HG03097 (cell line): ENCODE results near the gene CTSC.

Experiments used
- ATAC-seq: cut with Tn5 transposase; IDR thresholded peaks from one replicate; pipeline ENCODE4 v1.9.1; 2021; ENCODE audit not compliant: unreplicated experiment, low FRiP score

Gene CTSC

GRCh38 chr11:88353835-88354496 is 16.4 kb upstream of the CTSC start:
- no peak for ATAC-seq

GRCh38 chr11:88353386-88353785 is 15.8 kb upstream of the CTSC start:
- no peak for ATAC-seq

- no peak for ATAC-seq
Measured at GRCh38 chr11:88352139-88352538, 14.6 kb upstream of the CTSC start.

DNA sequence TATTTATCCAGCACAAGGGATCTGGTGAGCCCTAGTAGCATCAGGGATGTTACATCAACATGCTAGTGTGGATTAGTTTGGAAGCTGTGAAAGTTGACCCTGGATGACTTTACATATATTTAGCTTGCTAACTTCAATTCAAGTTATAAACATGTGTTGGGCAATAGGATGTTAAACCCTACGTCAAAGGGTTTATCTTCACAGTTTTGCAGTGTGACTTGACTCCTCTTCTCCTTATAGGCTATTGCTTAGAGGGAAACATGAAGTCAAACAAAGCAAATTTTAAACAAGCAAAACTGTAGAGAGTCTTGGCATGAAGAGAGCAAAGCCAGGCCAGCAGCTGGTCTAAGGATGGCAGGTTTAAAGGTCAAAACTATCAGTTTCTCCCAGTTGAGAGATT is 11.3 kb upstream of the CTSC start:
- ATAC-seq = no peak

DNA sequence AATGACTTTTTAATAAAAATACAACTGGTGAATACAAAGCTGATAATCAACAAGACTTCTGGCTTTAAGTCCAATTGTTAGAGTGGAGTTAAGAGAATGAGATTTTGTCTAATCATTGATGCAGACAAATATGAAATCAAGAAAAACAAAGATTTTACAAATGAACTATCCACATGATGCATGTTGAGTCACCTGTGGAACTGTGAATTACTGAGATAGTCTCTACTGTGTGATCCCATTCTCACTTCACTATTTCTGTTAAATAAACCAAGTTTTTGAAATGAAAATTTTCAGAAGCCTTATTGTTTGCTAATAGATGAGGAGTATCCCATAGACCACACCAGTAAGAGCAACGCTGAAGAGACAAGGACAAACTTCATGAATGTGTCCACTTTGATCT is 8.4 kb upstream of the CTSC start:
- ATAC-seq = no peak

GRCh38 chr11:88345408-88345807 is 7.9 kb upstream of the CTSC start:
- ATAC-seq = no peak

- ATAC-seq = no peak
Measured at GRCh38 chr11:88344869-88345268, 7.3 kb upstream of the CTSC start.

DNA sequence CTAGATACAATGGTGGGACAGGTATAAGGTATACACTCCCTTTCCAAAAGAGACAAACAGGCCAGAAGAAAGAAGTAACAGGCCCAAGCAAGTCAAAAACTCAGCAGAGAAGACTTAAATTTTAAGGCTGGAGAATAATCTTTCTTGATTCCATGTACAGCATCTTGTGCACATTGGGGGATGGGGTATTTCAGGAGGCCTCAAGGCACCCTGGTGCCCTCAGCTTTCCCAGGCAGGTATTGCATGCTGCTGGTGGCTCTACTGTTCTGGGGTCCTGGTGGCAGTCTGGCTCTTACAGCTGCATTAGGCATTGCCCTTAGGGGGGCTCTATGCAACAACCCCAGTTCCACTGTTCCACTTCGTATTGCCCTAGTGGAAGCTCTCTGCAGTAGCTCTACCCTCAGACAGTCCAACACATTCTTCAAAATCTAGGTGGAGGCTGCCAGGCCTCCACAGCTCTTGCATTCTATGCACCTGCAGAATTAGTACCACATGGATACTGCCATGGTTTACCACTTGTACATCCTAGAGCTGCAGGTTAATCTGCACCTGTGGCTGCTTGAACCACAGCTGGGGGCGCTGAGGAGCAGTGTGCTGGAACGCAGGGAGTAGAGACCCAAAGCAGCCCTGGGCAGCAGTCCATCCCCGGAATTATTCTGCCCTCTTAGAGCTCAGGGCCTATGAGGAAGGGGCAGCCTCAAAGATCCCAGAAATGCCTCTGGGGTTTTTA is 4.2 kb upstream of the CTSC start:
- ATAC-seq = no peak

DNA sequence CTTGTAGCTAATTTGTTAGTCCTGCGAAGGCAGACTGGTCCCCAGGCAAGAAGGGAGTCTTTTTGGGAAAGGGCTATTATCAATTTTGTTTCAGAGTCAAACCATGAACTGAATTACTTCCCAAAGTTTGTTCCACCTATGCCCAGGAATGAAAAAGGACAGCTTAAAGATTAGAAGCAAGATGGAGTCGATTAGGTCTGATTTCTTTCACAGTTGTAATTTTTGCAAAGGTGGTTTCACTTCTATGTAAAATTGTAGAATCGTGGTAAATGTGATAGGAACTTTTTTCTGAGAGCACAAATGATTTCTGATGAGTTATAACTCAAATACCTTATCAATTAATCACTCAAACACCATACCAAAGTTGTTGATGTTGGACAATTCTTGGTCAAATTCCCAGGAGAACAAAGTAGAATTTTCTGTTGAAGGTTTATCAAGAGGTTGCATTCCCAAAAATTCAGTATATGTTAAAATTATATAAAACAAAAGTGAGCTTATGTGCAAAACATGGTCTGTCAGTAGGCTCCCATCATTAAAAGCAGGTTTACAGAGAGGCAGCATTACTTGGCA is 2.9 kb upstream of the CTSC start:
- ATAC-seq = no peak

DNA sequence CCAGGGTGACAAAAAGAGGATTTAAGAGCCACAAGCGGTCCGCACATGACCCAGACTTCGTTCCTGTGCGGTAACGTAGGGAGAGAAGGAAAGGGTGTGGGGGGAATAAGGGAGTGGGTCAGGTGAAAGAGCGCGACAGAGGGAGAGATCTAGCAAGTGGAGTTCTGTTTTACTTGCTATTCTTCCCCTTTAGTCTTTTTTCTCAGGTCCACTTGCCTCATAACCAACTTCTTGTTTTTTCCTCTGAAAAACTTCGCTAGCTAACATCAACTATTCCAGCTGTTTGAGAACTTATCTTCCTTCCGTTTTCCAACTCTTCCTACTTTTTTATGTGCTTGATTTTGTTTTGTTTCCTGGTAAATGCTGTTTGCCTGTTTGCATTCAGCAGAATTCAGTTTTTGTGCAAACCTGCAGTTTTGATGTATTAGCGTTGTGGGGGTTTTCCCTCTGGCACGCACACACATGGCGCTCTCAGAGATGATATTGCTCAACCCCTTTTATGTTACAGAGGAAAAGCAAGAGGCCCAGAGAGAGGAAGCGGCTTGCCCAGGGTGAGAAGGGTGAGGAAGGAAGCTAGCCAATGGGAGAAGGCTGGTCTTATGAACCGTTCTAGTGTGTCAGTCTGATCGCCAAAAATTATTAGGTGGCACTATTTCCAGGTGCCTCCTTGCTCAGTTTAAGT is 592 bp upstream of the CTSC start:
- ATAC-seq = peak; percentile 53

GRCh38 chr11:88335284-88335683 is 2.3 kb downstream of the CTSC start:
- ATAC-seq = no peak

- ATAC-seq = no peak
Measured at GRCh38 chr11:88333862-88334261, 3.7 kb downstream of the CTSC start.

- no peak for ATAC-seq
Measured at GRCh38 chr11:88332851-88333250, 4.7 kb downstream of the CTSC start.

- ATAC-seq = no peak
Measured at GRCh38 chr11:88330826-88331428, 6.6 kb downstream of the CTSC start.

GRCh38 chr11:88329563-88330250 is 7.8 kb downstream of the CTSC start:
- ATAC-seq = no peak

DNA sequence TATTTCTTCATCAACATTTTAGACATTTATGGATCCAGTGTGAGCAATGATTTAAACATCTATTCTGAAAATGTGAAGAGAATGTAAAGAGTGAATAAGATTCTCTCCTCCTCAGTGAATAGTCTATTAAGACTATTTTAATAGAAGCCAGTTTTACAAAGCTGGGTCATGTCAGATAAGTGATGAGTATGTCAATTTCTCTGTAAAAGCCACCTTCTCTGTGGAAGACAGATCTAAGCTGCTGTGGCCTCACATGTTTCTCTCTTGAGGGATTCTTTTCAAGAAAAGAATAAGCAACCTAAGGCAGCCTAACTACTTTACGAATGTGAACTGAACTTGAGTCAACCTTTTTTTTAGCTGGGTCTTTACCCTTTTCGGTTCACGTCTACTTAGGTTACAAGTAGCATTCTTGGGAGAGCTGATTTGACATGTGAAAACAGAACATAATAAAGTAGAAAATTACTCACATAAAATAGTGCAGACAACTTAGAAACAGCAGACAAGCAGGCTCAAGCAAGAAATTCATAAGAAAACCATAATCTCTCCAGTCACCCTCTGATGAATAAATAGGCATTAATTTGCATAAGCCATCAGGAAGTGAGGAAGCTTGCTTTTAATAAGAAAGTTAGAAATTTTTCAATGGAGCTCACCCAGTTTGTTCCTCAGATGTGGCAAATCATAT is 9.9 kb downstream of the CTSC start:
- no peak for ATAC-seq

- ATAC-seq = no peak
Measured at GRCh38 chr11:88327061-88327460, 10.5 kb downstream of the CTSC start.

DNA sequence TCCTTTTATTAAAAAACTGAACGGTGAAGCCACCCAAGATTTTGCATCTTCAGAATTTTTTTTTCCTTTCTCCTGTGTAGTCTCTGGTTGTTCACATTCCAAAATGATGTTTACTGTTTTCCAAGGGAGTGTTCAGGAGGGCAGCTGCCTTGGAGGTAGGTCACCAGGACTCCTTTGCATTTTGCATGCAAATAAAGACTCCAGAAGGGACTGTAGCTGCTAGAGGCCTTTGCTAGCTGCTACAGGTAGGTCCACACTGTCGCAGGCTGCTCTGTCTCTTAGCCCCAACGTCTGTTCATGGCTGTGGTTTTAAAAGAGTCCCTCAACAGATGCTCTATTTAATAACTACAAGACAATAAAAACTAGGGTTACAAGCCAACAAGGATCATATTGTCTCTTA is 11.4 kb downstream of the CTSC start:
- no peak for ATAC-seq

DNA sequence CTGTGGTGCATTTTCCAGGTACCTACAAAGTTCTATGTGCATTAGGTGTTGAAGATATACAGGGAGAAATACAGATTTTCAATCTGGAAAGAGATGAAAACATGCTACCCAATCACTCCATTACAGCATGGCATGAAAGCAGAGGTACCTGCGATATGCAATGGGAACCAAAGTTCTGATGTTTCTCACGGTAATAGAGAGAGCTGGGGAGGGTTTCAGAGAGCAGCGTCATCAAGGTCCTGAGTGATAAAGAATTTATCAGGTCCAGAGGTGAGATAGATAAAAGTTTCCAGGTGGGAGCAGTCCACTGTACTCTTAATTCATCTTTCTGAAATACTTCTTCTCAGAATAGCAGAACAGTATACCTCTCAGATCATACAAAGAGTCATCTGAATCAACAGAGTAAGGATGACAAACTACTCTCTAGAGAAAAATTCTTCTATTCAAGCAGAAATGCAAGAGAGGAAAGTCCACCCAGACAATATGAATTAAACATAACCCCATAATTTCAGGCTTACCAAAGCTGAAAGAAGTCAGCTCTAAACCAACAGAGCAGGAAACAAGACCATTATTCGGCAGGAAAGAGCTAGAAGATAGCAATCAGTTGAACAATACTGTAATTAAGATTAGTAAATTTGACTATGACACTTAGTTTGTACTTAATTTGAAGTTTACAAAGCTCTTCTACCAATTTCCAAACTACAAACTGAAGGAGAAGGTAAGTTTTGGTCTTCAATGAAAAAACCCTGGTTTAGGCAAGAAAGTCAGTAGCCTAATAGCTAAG is 12.8 kb downstream of the CTSC start:
- no peak for ATAC-seq
